Measurements from ENCODE around the gene THAP3.

Gene THAP3

DNA sequence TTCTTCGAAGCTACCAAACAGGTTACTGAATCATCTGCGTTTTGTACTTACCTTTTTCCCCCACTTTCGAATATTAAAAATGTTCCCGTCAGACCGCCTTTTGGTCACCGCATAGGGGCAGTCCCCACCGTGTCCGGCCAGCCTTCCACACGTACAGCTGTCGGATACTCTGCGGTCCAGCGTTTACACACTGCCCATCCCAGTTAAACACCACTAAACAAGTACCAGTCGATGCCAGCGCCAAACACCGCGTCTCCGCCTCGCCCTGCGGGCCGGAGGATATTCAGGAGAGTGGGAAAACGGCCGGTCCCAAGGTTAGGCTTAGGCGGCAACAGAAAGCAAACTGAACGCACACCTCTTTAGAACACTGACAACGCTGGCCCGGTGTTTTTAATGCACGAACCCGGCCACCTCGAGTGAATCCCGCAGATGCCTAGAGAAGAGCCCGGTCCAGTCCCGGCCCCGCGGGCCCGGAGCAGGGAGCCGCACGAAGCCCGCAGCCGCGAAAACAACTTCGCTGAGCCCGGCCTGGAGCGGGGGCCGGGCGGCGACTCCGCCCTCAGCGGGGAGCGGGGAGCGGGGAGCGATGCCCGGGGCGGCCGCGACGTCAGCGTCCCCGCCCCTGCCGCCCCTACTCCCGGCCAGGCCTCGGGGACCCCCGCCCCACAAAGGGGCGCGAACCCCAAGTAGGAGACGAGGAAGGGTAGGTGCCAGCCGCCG lies 11.9 kb upstream of the THAP3 start:
- no peak for DNase-seq (ENCODE audit: low read depth in 2 of 2)

- peak; percentile 99 to 100 for DNase-seq (ENCODE audit: low read depth in 2 of 2)
Observed at GRCh38 chr1:6613361-6614018, 11.2 kb upstream of the THAP3 start, which contains the start of gene PHF13. PHF13 (plus strand) TSS chr1:6613731; CDS start chr1:6614067, 336 bp downstream.

DNA sequence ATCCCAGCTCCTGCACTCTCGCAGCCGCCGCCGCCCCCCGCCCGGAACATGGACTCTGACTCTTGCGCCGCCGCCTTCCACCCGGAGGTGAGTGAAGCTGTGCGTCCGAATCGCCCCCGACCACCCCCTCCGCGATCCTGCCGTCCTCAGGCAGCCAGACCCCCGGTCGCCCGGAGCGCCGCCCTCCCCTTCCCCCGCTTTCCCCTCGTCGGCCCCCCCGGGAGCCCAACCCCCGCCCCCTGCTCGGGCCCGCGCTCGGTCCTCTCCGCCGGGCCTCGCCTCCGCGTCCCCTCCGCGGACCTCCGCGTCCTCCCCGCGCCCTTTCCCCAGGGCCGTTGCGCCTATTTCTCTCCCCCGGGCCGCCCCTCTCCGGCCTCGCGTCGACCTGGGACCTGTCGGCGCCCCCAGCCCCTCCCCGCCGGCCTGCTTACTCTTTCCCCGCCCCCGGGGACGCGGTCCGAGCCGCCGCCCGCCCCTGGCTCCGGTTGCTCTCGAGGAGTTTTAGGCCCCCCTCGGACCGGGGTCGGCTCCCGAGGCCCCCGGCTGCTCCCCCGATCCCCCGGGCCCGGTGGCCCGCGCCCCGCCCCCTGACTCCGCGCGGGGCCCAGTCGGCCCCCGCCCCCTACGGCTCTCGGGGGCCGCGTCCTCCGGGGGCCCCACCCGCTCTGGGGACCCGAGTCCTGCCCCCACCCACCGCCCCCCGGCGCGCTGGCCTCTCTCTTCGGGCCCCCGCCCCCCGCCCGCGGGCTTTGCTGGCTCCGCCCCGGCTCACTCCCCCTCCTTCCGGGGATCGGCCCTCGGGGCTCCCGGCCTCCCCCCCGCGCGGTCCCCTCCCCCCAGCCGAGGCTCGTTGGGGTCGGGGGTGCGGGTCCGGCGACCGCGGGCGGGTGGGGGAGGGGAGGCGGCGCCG lies 10.4 kb upstream of the THAP3 start:
- no peak for DNase-seq (ENCODE audit: low read depth in 2 of 2)

DNA sequence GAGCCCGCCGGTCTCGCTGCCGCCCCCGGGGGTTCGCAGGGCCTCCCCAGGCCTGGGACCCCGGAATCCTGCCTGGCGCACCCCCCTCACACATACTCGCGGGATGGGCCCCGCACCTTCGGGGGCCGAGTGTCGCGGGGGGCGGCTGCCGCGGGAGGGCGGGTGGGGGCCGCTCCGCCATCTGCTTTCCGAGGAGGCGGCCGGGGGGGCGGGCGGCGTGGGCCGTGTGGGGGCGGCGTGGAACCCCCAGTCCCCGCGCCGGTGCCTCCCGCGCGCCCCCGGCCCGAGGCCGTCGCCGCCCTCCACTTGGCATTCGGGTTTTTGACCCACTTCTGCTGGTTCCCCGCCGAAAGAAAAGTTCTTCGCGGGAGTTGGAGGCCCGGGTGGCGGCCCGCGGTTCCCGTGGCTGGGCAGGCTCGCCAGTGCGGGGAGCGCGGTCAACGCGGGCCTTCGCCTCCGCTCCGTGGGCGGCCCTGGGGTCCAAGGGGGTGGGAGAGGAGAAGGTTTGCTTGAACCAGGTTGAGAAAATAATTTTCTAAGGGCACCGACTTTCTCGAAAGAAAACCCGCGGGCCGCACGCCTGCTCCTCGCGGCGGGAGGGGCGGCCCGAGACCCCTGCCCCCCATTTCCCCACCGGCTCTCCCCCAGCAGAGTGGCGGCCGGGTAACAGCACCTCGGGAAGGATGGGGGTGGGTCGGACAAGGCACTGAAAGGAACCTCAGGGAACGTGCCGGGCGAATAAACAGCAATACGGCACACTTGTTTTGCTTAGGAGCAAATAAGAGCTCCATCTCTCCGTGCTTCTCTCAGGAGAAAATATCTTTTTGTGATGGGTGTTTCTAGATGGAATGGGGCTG lies 9.5 kb upstream of the THAP3 start:
- no peak for DNase-seq (ENCODE audit: low read depth in 2 of 2)

GRCh38 chr1:6619045-6619444 lies 5.6 kb upstream of the THAP3 start:
- DNase-seq (ENCODE audit: low read depth in 2 of 2), result no peak

DNA sequence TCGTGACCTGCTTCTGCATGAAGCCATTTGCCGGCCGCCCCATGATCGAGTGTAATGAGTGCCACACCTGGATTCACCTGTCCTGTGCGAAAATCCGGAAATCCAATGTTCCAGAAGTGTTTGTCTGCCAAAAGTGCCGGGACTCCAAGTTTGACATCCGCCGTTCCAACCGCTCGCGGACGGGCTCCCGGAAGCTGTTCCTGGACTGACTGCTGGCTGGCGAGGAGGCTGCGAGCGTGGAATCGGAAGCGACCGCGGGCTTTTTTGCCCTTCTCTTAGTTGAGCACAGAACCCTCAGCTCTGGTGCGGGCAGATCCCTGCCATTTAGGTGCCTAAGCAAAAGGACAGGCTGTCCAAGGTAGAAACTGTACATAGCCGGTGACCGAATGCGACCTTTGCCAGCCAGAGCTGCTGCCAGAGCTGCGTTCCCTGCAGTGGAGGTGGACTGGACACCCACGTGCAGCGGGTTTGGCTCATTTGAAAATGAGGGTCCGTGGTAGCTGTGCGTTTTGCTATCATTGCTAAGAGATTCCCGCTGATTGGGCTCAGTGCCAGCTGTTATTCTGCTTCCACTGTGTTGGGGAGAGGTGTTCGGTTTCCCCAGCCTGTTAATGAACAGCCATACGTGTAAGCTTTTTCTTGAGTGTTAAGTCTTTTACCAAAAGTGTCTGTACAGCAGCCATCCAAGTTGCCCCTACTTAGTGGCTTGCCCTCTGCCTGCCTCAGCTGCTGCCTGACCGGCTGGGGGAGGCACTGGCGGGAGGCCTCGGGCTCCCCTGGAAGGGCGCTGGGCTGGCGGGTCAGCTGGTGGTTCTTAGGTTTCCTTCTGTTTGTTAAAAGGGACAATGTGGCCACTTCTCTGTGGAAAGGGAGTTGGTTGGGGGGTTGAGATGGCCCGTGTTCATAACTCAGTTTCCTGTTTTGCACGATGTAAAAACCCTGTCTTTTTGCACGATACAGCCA lies 3.0 kb upstream of the THAP3 start:
- DNase-seq (ENCODE audit: low read depth in 2 of 2), result no peak

DNA sequence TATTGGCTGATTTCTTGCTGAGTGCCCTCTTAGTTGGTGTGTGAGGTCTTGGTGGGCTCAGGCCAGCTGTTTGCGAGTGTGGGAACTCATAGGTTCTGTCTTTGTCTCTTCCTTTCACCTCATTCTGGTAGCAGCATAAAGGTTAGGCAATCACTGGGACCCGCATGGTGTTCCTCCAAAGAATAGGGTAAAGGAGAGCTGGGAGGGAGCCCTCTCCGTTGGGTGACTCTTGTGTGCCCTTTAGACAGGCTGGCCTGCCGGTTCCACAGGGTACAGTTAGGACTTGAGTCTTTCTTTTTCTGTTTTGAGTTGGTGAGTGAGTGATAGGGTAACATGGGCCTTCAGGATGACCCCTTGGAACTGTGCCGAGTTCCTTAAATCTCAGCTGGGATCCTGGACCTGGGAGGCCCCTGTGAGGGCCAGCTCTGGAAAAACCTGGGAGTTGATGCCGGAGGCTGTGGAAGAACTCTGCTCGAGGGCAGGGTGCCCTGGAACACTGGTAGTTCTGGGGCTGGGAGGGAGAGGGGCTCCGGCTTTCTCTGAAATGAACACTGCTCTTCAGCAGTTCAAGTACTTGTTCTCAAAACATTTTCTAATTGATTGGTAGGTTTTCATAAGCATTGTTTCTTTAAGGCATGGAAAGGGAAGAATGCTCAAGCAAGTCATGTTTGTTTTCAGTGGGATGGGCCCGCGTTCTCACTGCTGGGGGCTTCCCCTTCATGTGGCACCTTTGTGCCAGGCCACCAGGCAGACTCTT lies 2.1 kb upstream of the THAP3 start:
- no peak for DNase-seq (ENCODE audit: low read depth in 2 of 2)

DNA sequence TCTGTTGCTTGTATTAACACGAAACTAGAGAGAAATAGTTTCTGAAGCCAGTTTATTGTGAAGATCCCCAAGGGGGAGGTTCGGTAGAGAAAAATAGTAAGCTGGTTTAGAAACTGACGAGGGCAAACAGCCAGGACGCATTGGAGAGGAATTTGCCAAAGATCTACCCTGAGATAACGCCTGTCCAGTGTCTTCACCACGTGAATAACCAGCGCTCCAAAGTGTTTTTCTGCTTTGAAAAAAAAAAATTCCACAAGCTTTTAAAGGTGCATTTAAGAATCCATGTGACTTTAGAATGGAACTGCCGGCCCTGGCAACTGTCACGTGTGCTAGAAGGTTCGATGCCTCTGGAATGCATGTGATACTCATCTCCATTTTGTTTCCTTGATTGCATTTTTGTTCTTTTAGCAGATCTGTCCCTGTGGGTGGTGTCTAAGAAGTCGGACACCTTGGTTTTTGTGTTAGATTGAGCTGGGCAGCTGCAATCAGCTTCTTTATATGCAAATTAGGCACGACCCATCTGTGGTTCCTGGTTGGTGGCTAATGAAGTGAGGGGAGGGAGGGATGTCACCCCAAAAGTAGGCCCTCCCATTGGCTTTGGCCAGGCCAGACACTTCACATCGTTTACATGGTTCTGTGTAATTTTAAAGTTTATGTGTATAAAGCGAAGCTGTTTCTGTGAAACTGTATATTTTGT lies 1.3 kb upstream of the THAP3 start:
- no peak for DNase-seq (ENCODE audit: low read depth in 2 of 2)

GRCh38 chr1:6625584-6626149 lies 999 bp downstream of the THAP3 start:
- DNase-seq (ENCODE audit: low read depth in 2 of 2), result no peak

DNA sequence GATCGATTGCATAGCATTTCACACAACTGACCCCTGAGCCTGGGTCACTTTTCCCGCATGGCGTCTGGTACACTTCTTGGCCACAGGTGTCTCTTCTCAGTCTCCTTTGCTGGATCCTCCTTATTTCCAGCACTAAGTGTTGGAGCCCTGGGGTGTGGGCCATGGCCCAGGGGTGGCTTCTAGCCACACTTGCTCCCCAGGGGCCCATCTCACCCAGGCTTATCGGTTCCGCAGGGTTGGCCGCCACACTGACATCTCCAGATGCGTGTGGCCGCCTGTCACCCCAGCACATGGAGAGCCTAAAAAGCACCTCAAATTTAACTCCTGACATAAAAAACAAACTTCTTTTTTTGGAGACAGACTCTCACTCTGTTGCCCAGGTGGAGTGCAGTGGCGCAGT lies 2.4 kb downstream of the THAP3 start:
- DNase-seq (ENCODE audit: low read depth in 2 of 2), result no peak

DNA sequence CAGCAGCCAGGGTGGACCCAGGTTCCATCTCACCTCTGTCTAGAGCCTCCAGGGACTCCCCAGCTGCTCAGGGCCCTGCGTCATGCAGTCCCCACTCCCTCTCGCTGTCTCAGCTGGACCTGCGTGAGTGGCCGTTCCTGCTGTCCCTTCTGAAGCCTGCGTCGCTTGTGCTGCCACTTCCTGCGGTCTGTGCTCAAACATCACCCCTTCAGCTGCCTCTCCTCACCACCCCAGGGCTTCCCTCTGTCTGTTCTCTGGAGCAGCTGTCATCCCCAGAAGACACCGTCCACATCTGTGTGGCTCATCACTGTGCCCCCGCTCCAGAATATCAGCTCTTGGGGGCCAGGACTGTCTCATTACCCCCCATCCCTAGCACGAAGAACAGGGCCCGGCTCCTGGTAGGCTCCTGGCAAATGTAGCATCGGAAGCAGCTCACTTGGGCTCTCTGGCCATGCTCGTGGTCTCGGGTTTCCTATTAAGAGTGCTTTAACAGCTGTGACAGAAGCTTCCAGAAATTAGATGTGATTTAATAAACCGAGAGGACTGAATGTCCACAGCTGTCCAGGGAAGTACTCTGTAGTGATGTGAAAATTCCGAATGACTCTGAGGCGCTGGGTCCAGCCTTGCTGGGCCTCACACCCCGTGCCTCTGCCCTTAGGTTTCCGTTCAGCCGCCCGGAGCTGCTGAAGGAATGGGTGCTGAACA lies 3.3 kb downstream of the THAP3 start:
- no peak for DNase-seq (ENCODE audit: low read depth in 2 of 2)

GRCh38 chr1:6628971-6629479 lies 4.4 kb downstream of the THAP3 start:
- DNase-seq (ENCODE audit: low read depth in 2 of 2), result no peak

DNA sequence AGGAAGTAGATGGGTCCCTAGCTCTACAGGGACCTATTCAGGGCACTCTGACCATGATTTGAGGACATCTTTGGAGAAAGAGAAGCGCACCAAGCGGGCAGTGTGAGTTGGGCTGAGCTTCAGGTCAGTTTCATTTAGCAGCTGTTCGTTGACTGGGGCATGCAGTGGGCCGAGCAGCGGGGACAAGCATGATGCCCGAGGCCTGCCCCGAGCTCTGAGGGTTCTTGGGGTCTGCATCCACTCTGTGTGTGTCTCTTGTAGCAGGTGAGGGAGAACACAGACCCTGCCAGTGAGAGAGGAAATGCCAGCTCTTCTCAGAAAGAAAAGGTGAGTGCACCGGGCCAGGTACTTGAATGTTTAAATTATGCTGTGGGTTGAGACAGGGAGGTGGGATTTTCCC lies 5.4 kb downstream of the THAP3 start:
- DNase-seq (ENCODE audit: low read depth in 2 of 2), result no peak

DNA sequence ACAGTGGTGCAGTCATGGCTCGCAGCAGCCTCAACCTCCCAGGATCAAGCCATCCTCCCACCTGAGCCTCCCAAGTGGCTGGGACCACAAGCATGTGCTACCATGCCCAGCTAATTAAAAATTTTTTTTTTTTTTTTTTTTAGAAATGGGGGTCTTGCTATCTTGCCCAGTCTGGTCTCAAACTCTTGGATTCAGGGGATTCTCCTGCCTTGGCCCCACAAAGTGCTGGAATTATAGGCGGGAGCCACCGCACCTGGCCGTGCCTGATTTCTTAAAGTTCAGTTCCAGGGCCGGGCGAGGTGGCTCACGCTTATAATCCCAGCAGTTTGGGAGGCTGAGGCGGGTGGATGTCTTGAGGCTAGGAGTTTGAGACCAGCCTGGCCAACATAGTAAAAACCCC lies 6.4 kb downstream of the THAP3 start:
- DNase-seq (ENCODE audit: low read depth in 2 of 2), result no peak

- no peak for DNase-seq (ENCODE audit: low read depth in 2 of 2)
Observed at GRCh38 chr1:6632588-6633514, 8.2 kb downstream of the THAP3 start.

- DNase-seq (ENCODE audit: low read depth in 2 of 2), result no peak
Observed at GRCh38 chr1:6634371-6635052, 9.8 kb downstream of the THAP3 start.
